HepG2 (cell line): ENCODE results near the gene ALG11. TPM values are rescaled to one million over a fixed set of nuclear protein-coding genes. Genes with fewer than 3 reads are reported as not detected.

Experiments used
- ATAC-seq: fragments of 200-7000 bp; cut with Tn5 transposase; 3 replicates; pipeline ENCODE4 v1.9.1; 2020; ENCODE audit warnings: mild to moderate bottlenecking, moderate library complexity
- BruUV-seq: library from RNA; stranded (reverse); fragments of 400-500 nt; replicated peaks from 2 replicates; lab custom pipeline; 2021; lab: Mats Ljungman, UMichigan
- CTCF ChIA-PET: fragments of 300-600 bp; formaldehyde crosslinking; extraction: SDS; loops from one replicate; lab custom pipeline; 2021; ENCODE audit warnings: low total read pairs, inconsistent platforms, low intra/inter-chr PET ratio; lab: Yijun Ruan, JAX
- POLR2A ChIA-PET: fragments of 350-600 bp; sonication (Branson Sonifier 250); formaldehyde crosslinking; loops from one replicate; lab custom pipeline; 2020; ENCODE audit warnings: antibody characterized with exemption, inconsistent platforms; lab: Yijun Ruan, JAX
- DNase-seq: peaks from one replicate; pipeline ENCODE4 v3.0.0-alpha.2; 2015; ENCODE audit warnings: low spot score
- FAIRE-seq: peaks from 3 replicates; lab custom pipeline; 2011; peaks lifted over from hg19 to GRCh38; lab: Jason Lieb, UNC
- H2AFZ ChIP-seq: one replicate; pipeline ENCODE4 v1.6.1; 2011; ENCODE audit warnings: low read length, inconsistent platforms
- H3K27ac ChIP-seq: fragments of 300-600 bp; 3 replicates; pipeline ENCODE4 v1.8.0; 2011; ENCODE audit warnings: mixed run types, mild to moderate bottlenecking, mixed read lengths, low read length, inconsistent platforms; ENCODE audit not compliant: insufficient read depth; ENCODE audit errors: extremely low read length
- H3K27me3 ChIP-seq, 2 experiments: fragments of 200-600 bp in 1 of 2; 2 replicates in 1 of 2; 3 replicates in 1 of 2; pipeline versions ENCODE4 v1.6.0 to v1.8.0; 2011; ENCODE audit warnings: low read length in 2 of 2, mild to moderate bottlenecking in 2 of 2, moderate library complexity in 2 of 2, inconsistent platforms in 1 of 2; ENCODE audit not compliant: insufficient read depth in 2 of 2, control insufficient read depth in 1 of 2
- H3K36me3 ChIP-seq, 2 experiments: fragments of 200-600 bp in 1 of 2; replicated peaks in 1 of 2; 2 replicates in 1 of 2; 3 replicates in 1 of 2; pipeline versions ENCODE4 v1.5.1 to v1.8.0; 2011; ENCODE audit warnings: low read length in 2 of 2, inconsistent platforms in 1 of 2; ENCODE audit not compliant: insufficient read depth in 2 of 2, control insufficient read depth in 1 of 2
- H3K4me1 ChIP-seq: 2 replicates; pipeline ENCODE4 v1.5.1; 2012; ENCODE audit warnings: low read length, inconsistent platforms; ENCODE audit not compliant: insufficient read depth
- H3K4me2 ChIP-seq: 2 replicates; pipeline ENCODE4 v1.6.0; 2011; ENCODE audit warnings: low read depth, low read length, inconsistent platforms
- H3K4me3 ChIP-seq, 3 experiments: fragments of 200-600 bp in 1 of 3; sonication (generic), shearing (Covaris generic) in 1 of 3; replicated peaks in 1 of 3; 2 replicates each; pipeline ENCODE4 v1.5.1; 2011 to 2016; ENCODE audit warnings: low read length in 3 of 3, inconsistent platforms in 2 of 3, low read depth in 2 of 3, mild to moderate bottlenecking in 2 of 3, control low read depth in 1 of 3, mixed read lengths in 1 of 3; ENCODE audit not compliant: insufficient read depth in 1 of 3
- H3K79me2 ChIP-seq: one replicate; pipeline ENCODE4 v1.6.1; 2011; ENCODE audit warnings: low read length, inconsistent platforms; ENCODE audit not compliant: insufficient read depth
- H3K9ac ChIP-seq: 2 replicates; pipeline ENCODE4 v1.6.0; 2011; ENCODE audit warnings: mild to moderate bottlenecking, low read depth, low read length, inconsistent platforms; ENCODE audit not compliant: insufficient read depth
- H3K9me3 ChIP-seq: 2 replicates; pipeline ENCODE4 v1.5.1; 2012; ENCODE audit warnings: mild to moderate bottlenecking, low read length
- H4K20me1 ChIP-seq: 2 replicates; pipeline ENCODE4 v1.6.0; 2011; ENCODE audit warnings: inconsistent platforms, mild to moderate bottlenecking, low read length, moderate library complexity; ENCODE audit not compliant: insufficient read depth
- ELK4 ChIP-seq: sonication (generic); formaldehyde crosslinking; IDR thresholded peaks from 2 replicates; pipeline ENCODE4 v1.9.0; 2021; ENCODE audit warnings: missing genetic modification reagents, borderline replicate concordance
- HMG20B ChIP-seq: conservative IDR thresholded peaks from 2 replicates; pipeline ENCODE4 v1.6.1; 2016; ENCODE audit warnings: missing genetic modification reagents, missing compliant biosample characterization
- HMGXB4 ChIP-seq, 2 experiments: sonication (generic) in 1 of 2; formaldehyde crosslinking in 1 of 2; IDR thresholded peaks; 2 replicates each; pipeline versions ENCODE4 v1.4.0 to v1.6.1; 2018 to 2020; ENCODE audit warnings: missing genetic modification reagents in 2 of 2, borderline replicate concordance in 1 of 2, low read depth in 1 of 2, mild to moderate bottlenecking in 1 of 2, missing biosample characterization in 1 of 2
- IKZF4 ChIP-seq: sonication (generic); formaldehyde crosslinking; IDR thresholded peaks from 2 replicates; pipeline ENCODE4 v1.5.1; 2020; ENCODE audit warnings: borderline replicate concordance, mild to moderate bottlenecking, low read depth, missing genetic modification reagents; ENCODE audit errors: not compliant biosample characterization
- MTA3 ChIP-seq: sonication (generic); formaldehyde crosslinking; IDR thresholded peaks from 2 replicates; pipeline ENCODE4 v1.4.0; 2020; ENCODE audit warnings: missing genetic modification reagents
- NFIC ChIP-seq: IDR thresholded peaks from 2 replicates; pipeline ENCODE4 v1.6.1; 2012; ENCODE audit warnings: mild to moderate bottlenecking, low read length, inconsistent platforms
- ONECUT2 ChIP-seq: sonication (generic); formaldehyde crosslinking; IDR thresholded peaks from 2 replicates; pipeline ENCODE4 v1.4.0; 2020; ENCODE audit warnings: missing genetic modification reagents
- REST ChIP-seq, 2 experiments: IDR thresholded peaks; 2 replicates each; pipeline ENCODE4 v1.6.1; 2011 to 2012; ENCODE audit warnings: low read length in 2 of 2, borderline replicate concordance in 1 of 2, low read depth in 1 of 2, mild to moderate bottlenecking in 1 of 2, moderate library complexity in 1 of 2
- ZMAT3 ChIP-seq: sonication (generic); formaldehyde crosslinking; conservative IDR thresholded peaks from 2 replicates; pipeline ENCODE4 v1.7.0; 2021; ENCODE audit warnings: missing genetic modification reagents
- ZNF337 ChIP-seq: sonication (generic); formaldehyde crosslinking; IDR thresholded peaks from 2 replicates; pipeline ENCODE4 v1.5.1; 2020; ENCODE audit warnings: missing genetic modification reagents, low read depth, mild to moderate bottlenecking, borderline replicate concordance
- ZNF451 ChIP-seq: sonication (generic); formaldehyde crosslinking; IDR thresholded peaks from 2 replicates; pipeline ENCODE4 v1.5.0; 2020; ENCODE audit warnings: mild to moderate bottlenecking, missing genetic modification reagents
- ZNF503 ChIP-seq: sonication (generic); formaldehyde crosslinking; IDR thresholded peaks from 2 replicates; pipeline ENCODE4 v1.4.0; 2020; ENCODE audit warnings: missing genetic modification reagents
- ZNF891 ChIP-seq: sonication (generic); formaldehyde crosslinking; IDR thresholded peaks from 2 replicates; pipeline ENCODE4 v1.5.0; 2020; ENCODE audit warnings: mild to moderate bottlenecking, missing genetic modification reagents
- WGBS: methylation state at CpG from one replicate; pipeline ENCODE4 v1.1.6; 2017; ENCODE audit warnings: low lambda C conversion rate; 5-methylcytosine and 5-hydroxymethylcytosine counted together
- in situ Hi-C: cut with HindIII; loops from 2 replicates; pipeline ENCODE4 v1.10.0; 2017; ENCODE audit warnings: low pct_unique_long_range_greater_than_20kb; ENCODE audit not compliant: extremely low pct_ligation_motif_present
- intact Hi-C: fragments of 100-400 bp; cut with micrococcal nuclease; formaldehyde crosslinking; loops from one replicate; pipeline ENCODE4 v1.10.0; 2022; ENCODE audit not compliant: unreplicated experiment
- polyA plus RNA-seq, 8 experiments: library from polyadenylated mRNA; depleted of rRNA in 3 of 8; stranded (reverse) in 7 of 8; unstranded in 1 of 8; fragments of >200 nt; fragmentation: Illumina TruSeq in 4 of 8; extraction: Trizol in 4 of 8; gene quantifications; 2 replicates each; pipeline versions ENCODE4 v1.2.1 to v1.2.3, GENCODE V29; 2011 to 2016; ENCODE audit warnings: low read depth in 4 of 8, missing spikeins in 1 of 8, mixed read lengths in 1 of 8; ENCODE audit not compliant: insufficient read depth in 1 of 8
- total RNA-seq, 5 experiments: library from RNA; depleted of rRNA; stranded (reverse); fragments of >200 nt; fragmentation: Illumina TruSeq; extraction: Trizol; gene quantifications; 2 replicates each; pipeline ENCODE4 v1.2.3, GENCODE V29; 2016; ENCODE audit warnings: low read depth in 1 of 5

Gene ALG11
- total and polyA plus RNA-seq, 2 of the 13 experiments (the other 11 are each of a cell fraction or from before 2014, with no cell fraction given) = 14.7 to 27.9 TPM

- in situ Hi-C loops (loop anchor here (5.0 to 25.0 kb wide), 2 partner anchors 116 to 451 kb away; partner anchors contain the start of genes CKAP2, NEK5 and VPS36), intact Hi-C loops (loop anchor here (5.0 kb wide), 1 partner anchor 181 kb away; no protein-coding TSS in a partner anchor)
- Histone ChIP-seq H3K79me2 (peaks cover 95% of the 10 kb centered on the region), H3K4me3 (peak within 1 kb of the TSS; percentile 97 to 98 (median 98)), H3K36me3 (no peaks in the 10 kb centered on the region; a peak in 2 of 5 replicates), H3K27me3 (no peaks in the 10 kb centered on the region; a peak in 1 of 5 replicates), H2AFZ (peak within 1 kb of the TSS; percentile 72), H3K27ac (peak within 1 kb of the TSS; percentile 97), H4K20me1 (peaks cover 28% of the 10 kb centered on the region), H3K4me2 (peak within 1 kb of the TSS; percentile 82), H3K9ac (peak within 1 kb of the TSS; percentile 99), H3K9me3 (no peaks in the 10 kb centered on the region), H3K4me1 (peaks cover 64% of the 10 kb centered on the region)
- ATAC-seq = peak; percentile 65
- WGBS = under 1% methylated on average over 24 of the region's 46 CpGs
- no peak for FAIRE-seq
- POLR2A ChIA-PET = interaction anchor here (0.6 to 2.2 kb wide), 7 partner anchors 12 to 60 kb away, joined by 3 to 32 read pairs (median 8); partner anchors contain the start of gene UTP14C
- peak; percentile 49 for DNase-seq
- TSS peak; percentile 47 for BruUV-seq
- CTCF ChIA-PET = interaction anchor here (1.3 kb wide), 1 partner anchor 10 kb away, joined by 5 read pairs; no protein-coding TSS in a partner anchor
- TF ChIP-seq REST (IDR thresholded peaks at IDR 0.05; ENCODE audit: borderline replicate concordance in 1 of 2, low read depth in 1 of 2, low read length in 2 of 2) (0 out of 4 replicates have a peak, but pooled peaks of 1 of the 2 experiments have one; percentile 17), ELK4 (no peak), ZNF891 (CRISPR knock-in tag) (no peak), HMG20B (CRISPR knock-in tag) (no peak), NFIC (no peak; the same call in 1 of the 2 replicates), ZNF503 (CRISPR knock-in tag) (no peak; the same call in 1 of the 2 replicates), ONECUT2 (no peak; the same call in 1 of the 2 replicates), ZNF337 (CRISPR knock-in tag) (no peak), ZMAT3 (CRISPR knock-in tag) (no peak), HMGXB4 (CRISPR knock-in tag; IDR thresholded peaks at IDR 0.05; ENCODE audit: borderline replicate concordance in 1 of 2, low read depth in 1 of 2) (no peak; a peak in 1 of 4 replicates), ZNF451 (CRISPR knock-in tag) (no peak), IKZF4 (no peak), MTA3 (no peak)
Measured at GRCh38 chr13:52010890-52011631, 1.1 kb upstream of the ALG11 start, which contains the start of gene ATP7B. ATP7B (minus strand) TSS chr13:52011450; CDS start chr13:52011337, 113 bp downstream.
